ENCODE data around the gene CBLB. TPM values are rescaled to one million over a fixed set of nuclear protein-coding genes. Genes with fewer than 3 reads are reported as not detected.

Gene CBLB
- polyA plus RNA-seq, 1 experiment = 19.3 TPM

DNA sequence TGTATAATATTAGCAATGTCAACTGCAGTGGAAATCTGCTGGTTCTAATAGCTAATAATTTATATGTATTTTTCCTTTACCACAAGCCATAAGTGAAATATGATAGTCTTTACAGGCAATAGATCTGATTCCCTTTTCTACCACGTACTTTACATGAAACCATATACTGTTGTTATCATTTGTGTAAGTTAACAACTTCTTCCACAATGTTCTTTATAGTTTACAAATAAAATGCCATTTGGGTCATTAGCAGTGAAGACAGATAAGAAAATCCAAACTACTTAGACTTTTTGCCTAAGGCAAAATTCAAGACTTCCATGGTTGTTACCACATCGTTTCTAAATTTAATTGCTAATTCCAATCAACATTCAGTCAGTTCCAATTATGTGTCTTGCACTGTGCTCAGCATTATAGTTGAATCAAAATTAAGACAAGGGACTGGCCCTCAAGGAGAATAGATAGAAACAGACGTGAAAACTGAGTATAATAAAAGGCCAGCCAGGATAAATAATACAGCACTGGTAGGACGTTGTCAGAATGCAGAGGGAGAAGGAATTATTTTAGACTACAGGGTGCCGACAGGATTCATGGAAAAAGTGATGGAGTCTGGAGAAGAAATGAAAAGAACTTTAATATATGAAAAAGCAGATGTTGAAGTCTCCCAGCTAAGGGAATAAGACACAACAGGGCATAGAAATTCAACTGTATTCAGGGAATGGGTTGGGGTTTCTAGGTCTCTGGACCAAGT is 252.3 kb downstream of the CBLB start:
- POLR2A ChIA-PET = no interaction called here
- CTCF ChIA-PET = no interaction called here
- Histone ChIP-seq H3K36me3 (ENCODE audit: control insufficient read depth, insufficient read depth, low read length) (no peaks in the 10 kb centered on the region), H3K27me3 (ENCODE audit: control insufficient read depth, insufficient read depth, low read length) (no peaks in the 10 kb centered on the region), H3K4me3 (ENCODE audit: low read depth, low read length) (no peak overlapping the region)
- TF ChIP-seq, protein P1, sequence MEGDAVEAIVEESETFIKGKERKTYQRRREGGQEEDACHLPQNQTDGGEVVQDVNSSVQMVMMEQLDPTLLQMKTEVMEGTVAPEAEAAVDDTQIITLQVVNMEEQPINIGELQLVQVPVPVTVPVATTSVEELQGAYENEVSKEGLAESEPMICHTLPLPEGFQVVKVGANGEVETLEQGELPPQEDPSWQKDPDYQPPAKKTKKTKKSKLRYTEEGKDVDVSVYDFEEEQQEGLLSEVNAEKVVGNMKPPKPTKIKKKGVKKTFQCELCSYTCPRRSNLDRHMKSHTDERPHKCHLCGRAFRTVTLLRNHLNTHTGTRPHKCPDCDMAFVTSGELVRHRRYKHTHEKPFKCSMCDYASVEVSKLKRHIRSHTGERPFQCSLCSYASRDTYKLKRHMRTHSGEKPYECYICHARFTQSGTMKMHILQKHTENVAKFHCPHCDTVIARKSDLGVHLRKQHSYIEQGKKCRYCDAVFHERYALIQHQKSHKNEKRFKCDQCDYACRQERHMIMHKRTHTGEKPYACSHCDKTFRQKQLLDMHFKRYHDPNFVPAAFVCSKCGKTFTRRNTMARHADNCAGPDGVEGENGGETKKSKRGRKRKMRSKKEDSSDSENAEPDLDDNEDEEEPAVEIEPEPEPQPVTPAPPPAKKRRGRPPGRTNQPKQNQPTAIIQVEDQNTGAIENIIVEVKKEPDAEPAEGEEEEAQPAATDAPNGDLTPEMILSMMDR (IDR thresholded peaks at IDR 0.05; ENCODE audit: insufficient read depth, low read depth, low read length) = no peak
- DNase-seq (ENCODE audit: low read depth) = no peak

DNA sequence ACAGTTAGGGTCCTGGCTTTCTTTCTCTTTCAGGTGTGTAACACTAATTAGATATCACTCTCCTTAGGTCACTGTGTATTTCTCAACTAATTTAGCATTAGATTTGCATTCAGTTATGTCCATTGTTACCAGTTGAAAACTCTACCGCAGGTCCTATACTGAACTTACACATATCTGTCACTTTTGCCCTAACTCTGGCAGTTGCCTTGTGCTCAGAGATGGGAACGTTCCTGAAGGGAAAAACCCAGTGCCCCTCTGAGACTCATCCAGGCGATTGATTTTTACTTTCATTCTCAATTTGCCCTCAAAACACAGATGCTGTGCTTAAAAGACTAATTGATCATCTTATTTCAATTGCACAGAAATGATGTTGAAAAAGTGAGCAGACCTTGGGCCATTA is 253.0 kb downstream of the CBLB start:
- no peak overlapping the region for H3K4me3 ChIP-seq (ENCODE audit: low read depth, low read length)
- TF ChIP-seq, protein P1 (IDR thresholded peaks at IDR 0.05; ENCODE audit: insufficient read depth, low read depth, low read length) = no peak
- ChIA-PET POLR2A (no interaction called here), CTCF (interaction anchor here (1.0 kb wide), 1 partner anchor 14 kb away, joined by 3 read pairs; no protein-coding TSS in a partner anchor)
- H3K36me3 ChIP-seq (ENCODE audit: control insufficient read depth, insufficient read depth, low read length) = no peaks in the 10 kb centered on the region
- H3K27me3 ChIP-seq (ENCODE audit: control insufficient read depth, insufficient read depth, low read length) = no peaks in the 10 kb centered on the region
- DNase-seq (ENCODE audit: low read depth) = no peak

DNA sequence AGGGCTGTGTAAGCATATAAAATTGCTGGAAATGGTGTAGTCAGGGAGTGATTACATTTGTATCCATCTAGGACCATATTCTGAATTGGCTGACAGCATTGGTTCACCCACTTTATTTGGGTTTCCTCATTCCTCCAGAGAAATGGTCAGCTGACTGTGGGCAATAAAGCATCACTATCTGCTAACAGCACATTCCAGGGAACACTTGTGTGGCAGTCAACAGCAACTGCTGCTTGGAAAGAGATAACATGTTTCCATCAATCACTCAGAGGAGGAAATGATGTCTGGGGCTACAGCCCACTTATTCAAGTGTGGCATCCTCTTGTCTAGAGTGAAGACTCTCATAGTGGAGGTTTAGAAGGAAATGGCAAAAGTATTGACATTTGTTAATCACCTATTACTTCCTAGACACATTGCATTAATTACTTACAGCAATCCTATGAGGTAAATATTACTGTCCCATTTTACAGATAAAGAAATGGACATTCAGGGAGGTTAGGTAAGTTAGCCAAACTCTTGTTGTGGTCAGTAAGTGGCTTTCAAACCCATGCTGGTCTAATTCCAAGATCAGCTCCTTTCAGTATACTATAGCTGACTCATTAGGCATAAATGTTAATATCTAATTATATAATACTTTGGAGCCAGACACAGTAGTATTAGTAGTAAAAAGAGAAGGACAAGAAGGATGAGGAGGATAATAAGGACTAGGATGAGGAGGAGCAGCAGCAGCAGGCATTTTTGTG is 254.4 kb downstream of the CBLB start:
- no peak for DNase-seq (ENCODE audit: low read depth)
- POLR2A ChIA-PET = no interaction called here
- no peak overlapping the region for H3K4me3 ChIP-seq (ENCODE audit: low read depth, low read length)
- H3K27me3 ChIP-seq (ENCODE audit: control insufficient read depth, insufficient read depth, low read length) = no peaks in the 10 kb centered on the region
- H3K36me3 ChIP-seq (ENCODE audit: control insufficient read depth, insufficient read depth, low read length) = no peaks in the 10 kb centered on the region
- CTCF ChIA-PET = no interaction called here
- TF ChIP-seq, protein P1 (IDR thresholded peaks at IDR 0.05; ENCODE audit: insufficient read depth, low read depth, low read length) = no peak

DNA sequence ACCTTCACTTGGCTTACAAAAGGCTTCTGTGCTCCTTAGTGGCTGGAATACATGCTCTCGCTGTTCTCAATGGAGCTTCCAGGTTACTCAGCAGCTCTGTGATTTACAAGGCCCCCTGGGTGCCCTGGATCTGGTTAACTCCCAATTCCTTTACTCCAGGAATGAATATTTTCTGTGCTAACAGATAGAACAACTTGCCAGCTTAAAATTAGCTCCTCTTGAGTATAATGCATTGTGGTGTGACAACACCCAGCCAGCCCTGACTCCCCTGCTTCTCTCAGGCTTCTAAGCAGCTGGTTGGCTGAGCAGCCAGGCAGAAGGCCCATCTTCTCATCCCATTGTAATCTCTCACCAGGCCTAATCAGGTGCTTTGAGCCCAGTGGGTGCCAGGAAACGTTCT is 255.7 kb downstream of the CBLB start:
- Histone ChIP-seq H3K4me3 (ENCODE audit: low read depth, low read length) (no peak overlapping the region), H3K36me3 (ENCODE audit: control insufficient read depth, insufficient read depth, low read length) (no peaks in the 10 kb centered on the region), H3K27me3 (ENCODE audit: control insufficient read depth, insufficient read depth, low read length) (no peaks in the 10 kb centered on the region)
- TF ChIP-seq, protein P1 (IDR thresholded peaks at IDR 0.05; ENCODE audit: insufficient read depth, low read depth, low read length) = no peak
- no peak for DNase-seq (ENCODE audit: low read depth)
- POLR2A ChIA-PET = no interaction called here
- CTCF ChIA-PET = interaction anchor here (0.9 kb wide), 1 partner anchor 44 kb away, joined by 3 read pairs; no protein-coding TSS in a partner anchor
